ENCODE data around the gene IL16.

IL16 gene

DNA sequence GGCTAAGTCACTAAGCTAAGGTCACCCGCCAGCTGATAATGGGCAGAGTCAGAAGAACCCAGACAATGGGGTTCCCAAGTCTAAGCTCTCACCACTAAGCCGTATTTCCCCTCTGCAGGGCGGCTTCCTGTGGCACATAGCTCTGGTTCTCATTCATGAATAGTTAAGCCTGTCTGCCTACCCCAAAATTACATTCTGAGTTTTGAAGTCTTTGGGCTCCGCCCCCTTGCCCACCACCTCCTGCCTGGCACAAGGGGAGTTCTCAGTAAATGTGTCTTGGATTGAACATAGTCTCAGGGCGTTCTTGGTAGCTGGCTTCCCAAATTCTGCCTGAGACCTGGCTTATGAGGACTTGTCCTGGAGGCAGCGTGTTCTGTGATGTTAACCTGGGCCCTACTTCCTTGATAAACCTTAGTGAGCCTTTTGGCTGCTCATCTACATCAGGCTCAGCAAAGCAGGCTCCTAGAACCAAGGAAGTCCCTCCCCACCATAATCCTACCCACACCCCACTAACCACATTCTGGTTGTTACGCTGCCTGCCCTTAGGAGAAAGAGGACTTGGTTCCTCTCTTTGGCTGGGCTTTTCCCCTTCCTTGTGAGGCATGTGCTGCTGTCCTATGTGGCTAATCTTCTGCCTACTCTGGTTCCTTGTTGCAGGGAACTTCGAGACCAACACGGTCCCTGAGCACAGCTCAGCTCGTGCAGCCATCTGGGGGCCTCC lies 72.4 kb downstream of the IL16 start:
- TF ChIP-seq, protein P1, sequence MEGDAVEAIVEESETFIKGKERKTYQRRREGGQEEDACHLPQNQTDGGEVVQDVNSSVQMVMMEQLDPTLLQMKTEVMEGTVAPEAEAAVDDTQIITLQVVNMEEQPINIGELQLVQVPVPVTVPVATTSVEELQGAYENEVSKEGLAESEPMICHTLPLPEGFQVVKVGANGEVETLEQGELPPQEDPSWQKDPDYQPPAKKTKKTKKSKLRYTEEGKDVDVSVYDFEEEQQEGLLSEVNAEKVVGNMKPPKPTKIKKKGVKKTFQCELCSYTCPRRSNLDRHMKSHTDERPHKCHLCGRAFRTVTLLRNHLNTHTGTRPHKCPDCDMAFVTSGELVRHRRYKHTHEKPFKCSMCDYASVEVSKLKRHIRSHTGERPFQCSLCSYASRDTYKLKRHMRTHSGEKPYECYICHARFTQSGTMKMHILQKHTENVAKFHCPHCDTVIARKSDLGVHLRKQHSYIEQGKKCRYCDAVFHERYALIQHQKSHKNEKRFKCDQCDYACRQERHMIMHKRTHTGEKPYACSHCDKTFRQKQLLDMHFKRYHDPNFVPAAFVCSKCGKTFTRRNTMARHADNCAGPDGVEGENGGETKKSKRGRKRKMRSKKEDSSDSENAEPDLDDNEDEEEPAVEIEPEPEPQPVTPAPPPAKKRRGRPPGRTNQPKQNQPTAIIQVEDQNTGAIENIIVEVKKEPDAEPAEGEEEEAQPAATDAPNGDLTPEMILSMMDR (IDR thresholded peaks at IDR 0.05): no peak
- Histone ChIP-seq H3K9me3 (ENCODE audit: control insufficient read depth, low read length) (no peaks in the 10 kb centered on the region), H3K9ac (no peak overlapping the region), H2AFZ (no peak overlapping the region), H3K4me1 (no peaks in the 10 kb centered on the region), H3K27ac (no peak overlapping the region), H3K27me3 (ENCODE audit: control insufficient read depth, insufficient read depth, low read length) (no peaks in the 10 kb centered on the region), H3K36me3 (ENCODE audit: control insufficient read depth, insufficient read depth, low read length) (no peaks in the 10 kb centered on the region), H3K4me2 (ENCODE audit: low read length) (no peak overlapping the region), H3K4me3 (ENCODE audit: low read depth, low read length) (no peak overlapping the region), H3K79me2 (no peaks in the 10 kb centered on the region)

DNA sequence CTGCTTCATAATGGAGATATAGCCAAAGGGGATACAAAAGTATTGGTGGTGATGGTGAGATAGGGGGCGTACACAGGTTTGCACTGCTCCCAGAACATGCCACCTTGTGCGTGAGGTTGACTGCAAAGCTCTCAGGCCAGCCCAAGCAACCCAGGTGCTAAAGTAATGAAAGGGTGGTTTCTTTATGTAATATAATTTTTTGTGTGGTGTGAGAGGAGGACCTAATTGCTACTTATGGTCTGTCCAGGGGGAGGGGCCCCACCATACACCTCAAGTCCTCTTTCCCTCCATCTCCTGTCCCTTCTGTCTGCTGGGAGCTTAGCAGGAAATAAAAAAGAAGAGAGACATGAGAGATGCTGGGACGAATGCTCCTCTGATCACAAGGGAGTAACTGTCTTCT lies 73.5 kb downstream of the IL16 start:
- H3K79me2 ChIP-seq: no peaks in the 10 kb centered on the region
- H3K4me1 ChIP-seq: no peaks in the 10 kb centered on the region
- no peaks in the 10 kb centered on the region for H3K9me3 ChIP-seq (ENCODE audit: control insufficient read depth, low read length)
- no peaks in the 10 kb centered on the region for H3K36me3 ChIP-seq (ENCODE audit: control insufficient read depth, insufficient read depth, low read length)
- H3K4me3 ChIP-seq (ENCODE audit: low read depth, low read length): no peak overlapping the region
- H3K4me2 ChIP-seq (ENCODE audit: low read length): no peak overlapping the region
- TF ChIP-seq, protein P1 (IDR thresholded peaks at IDR 0.05): no peak
- no peak overlapping the region for H3K9ac ChIP-seq
- no peak overlapping the region for H2AFZ ChIP-seq
- no peak overlapping the region for H3K27ac ChIP-seq
- H3K27me3 ChIP-seq (ENCODE audit: control insufficient read depth, insufficient read depth, low read length): no peaks in the 10 kb centered on the region

DNA sequence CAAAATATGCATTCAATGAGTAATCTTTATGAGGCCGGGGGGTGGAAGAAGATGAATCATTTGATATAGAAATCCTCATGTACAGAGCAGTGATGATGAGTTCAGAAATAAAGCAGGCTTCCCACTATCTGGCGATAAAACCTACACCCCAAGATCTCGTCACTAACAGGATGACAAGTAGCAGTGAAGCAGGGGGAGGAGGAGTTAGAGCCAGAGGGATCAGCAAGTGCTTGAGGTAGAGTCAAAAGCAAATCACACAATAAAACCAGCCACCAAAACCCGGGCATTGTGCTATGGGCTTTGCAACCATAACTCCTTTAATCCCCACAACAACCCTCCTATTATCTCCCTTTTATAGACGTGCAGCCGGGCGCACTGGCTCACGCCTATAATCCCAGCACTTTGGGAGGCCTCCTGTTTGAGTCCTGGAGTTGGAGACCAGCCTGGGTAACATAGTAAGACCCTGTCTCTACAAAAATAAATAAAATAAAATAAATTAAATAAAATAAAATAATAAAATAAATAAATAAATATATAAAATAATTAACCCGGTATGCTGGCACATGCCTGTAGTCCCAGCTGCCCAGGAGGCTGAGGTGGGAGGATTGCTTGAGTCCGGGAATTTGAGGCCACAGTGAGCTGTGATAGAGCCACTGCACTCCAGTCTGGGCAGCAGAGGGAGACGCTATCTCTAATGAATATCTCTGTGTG lies 74.3 kb downstream of the IL16 start:
- H2AFZ ChIP-seq: no peak overlapping the region
- no peaks in the 10 kb centered on the region for H3K36me3 ChIP-seq (ENCODE audit: control insufficient read depth, insufficient read depth, low read length)
- H3K27ac ChIP-seq: no peak overlapping the region
- H3K79me2 ChIP-seq: no peaks in the 10 kb centered on the region
- H3K9me3 ChIP-seq (ENCODE audit: control insufficient read depth, low read length): no peaks in the 10 kb centered on the region
- H3K4me1 ChIP-seq: no peaks in the 10 kb centered on the region
- H3K27me3 ChIP-seq (ENCODE audit: control insufficient read depth, insufficient read depth, low read length): no peaks in the 10 kb centered on the region
- no peak overlapping the region for H3K9ac ChIP-seq
- H3K4me2 ChIP-seq (ENCODE audit: low read length): no peak overlapping the region
- no peak overlapping the region for H3K4me3 ChIP-seq (ENCODE audit: low read depth, low read length)
- TF ChIP-seq, protein P1 (IDR thresholded peaks at IDR 0.05): no peak

DNA sequence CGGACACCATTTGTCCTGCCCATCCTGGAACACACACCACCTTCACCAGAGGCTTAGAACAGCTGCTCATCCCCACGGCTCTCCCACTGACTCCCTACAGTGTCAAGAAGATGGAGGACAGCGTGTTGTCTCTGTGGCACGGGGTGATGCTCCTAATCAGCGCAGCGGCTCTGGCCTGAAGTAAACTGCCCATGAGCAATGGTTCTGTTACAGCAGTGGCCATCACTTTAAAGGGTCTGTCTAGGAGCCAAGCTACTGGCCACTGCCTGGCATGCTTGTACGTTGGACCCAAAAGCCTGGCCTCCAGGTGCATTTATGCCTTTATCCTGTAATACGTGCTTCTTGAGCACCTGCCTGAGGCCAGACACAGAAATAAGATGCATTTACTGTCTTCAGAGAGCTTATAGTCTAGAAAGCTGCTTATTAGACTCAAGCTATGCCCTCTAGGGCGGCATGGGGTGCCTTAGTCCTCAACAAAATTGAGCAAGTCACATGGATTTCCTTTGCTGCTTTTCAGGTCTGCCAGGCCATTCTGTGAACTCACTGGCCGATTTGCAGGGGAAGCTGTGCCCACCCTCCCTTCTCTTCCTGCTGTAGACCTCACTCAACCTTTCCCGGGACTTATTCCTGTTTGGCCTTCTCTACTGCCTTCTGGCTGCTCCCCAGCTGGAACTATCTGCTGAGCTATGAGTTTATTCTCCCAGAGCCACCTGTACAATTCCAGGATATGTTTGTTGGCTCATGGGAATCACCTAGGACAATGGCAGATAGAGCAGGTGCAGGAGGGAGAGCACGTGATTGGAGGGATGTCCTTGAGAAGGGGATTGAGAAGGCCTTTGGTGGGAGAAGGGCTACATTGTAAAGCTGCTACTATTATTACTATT lies 75.3 kb downstream of the IL16 start:
- H3K27me3 ChIP-seq (ENCODE audit: control insufficient read depth, insufficient read depth, low read length): no peaks in the 10 kb centered on the region
- H3K27ac ChIP-seq: no peak overlapping the region

More for the DNA sequence above, 75.3 kb downstream of the IL16 start:
- Histone ChIP-seq H3K4me3 (ENCODE audit: low read depth, low read length) (no peak overlapping the region), H3K4me2 (ENCODE audit: low read length) (no peak overlapping the region), H3K36me3 (ENCODE audit: control insufficient read depth, insufficient read depth, low read length) (no peaks in the 10 kb centered on the region), H3K79me2 (no peaks in the 10 kb centered on the region), H2AFZ (no peak overlapping the region), H3K9me3 (ENCODE audit: control insufficient read depth, low read length) (no peaks in the 10 kb centered on the region), H3K9ac (no peak overlapping the region), H3K4me1 (no peaks in the 10 kb centered on the region)
- TF ChIP-seq, protein P1 (IDR thresholded peaks at IDR 0.05): no peak
